AG04449 (cell line): ENCODE measurements around the gene PIWIL4.

ENCODE experiments used
- CTCF ChIA-PET: fragments of 350-600 bp; formaldehyde crosslinking; extraction: SDS; loops from one replicate; lab custom pipeline; 2021; ENCODE audit warnings: antibody characterized with exemption; lab: Yijun Ruan, JAX
- POLR2A ChIA-PET: fragments of 400-600, 350-600 bp; formaldehyde crosslinking; extraction: SDS; loops from one replicate; lab custom pipeline; 2020; ENCODE audit warnings: antibody characterized with exemption, inconsistent platforms; lab: Yijun Ruan, JAX
- DNase-seq: peaks from one replicate; pipeline ENCODE4 v3.0.0-alpha.2; 2010; ENCODE audit warnings: low read depth, low spot score
- H3K4me3 ChIP-seq: 2 replicates; pipeline ENCODE4 v1.5.1; 2011; ENCODE audit warnings: low read depth, mild to moderate bottlenecking, control low read depth, low read length
- CTCF ChIP-seq: IDR thresholded peaks from one replicate; pipeline ENCODE4 v1.5.1; 2011; ENCODE audit warnings: mild to moderate bottlenecking, moderate library complexity, low read length, control low read depth, inconsistent platforms; ENCODE audit not compliant: insufficient read depth; ENCODE audit errors: missing control alignments

PIWIL4 gene

GRCh38 chr11:94650756-94651155 lies 83.6 kb downstream of the PIWIL4 start:
- CTCF ChIA-PET = interaction anchor here (0.6 kb wide), 1 partner anchor 34 kb away, joined by 3 read pairs; no protein-coding TSS in a partner anchor
- TF ChIP-seq CTCF = no peak
- peak; percentile 63 for DNase-seq
- no peak overlapping the region for H3K4me3 ChIP-seq
- POLR2A ChIA-PET = interaction anchor here (1.0 kb wide), 1 partner anchor 144 kb away, joined by 3 read pairs; no protein-coding TSS in a partner anchor

- H3K4me3 ChIP-seq = no peak overlapping the region
- DNase-seq = no peak
- CTCF ChIA-PET = interaction anchor here (1.2 kb wide), 1 partner anchor 13 kb away, joined by 3 read pairs; no protein-coding TSS in a partner anchor
- POLR2A ChIA-PET = no interaction called here
- TF ChIP-seq CTCF = no peak
These were observed 85.6 kb downstream of the PIWIL4 start for GRCh38 chr11:94652735-94653284.

- no peak for DNase-seq
- TF ChIP-seq CTCF = no peak
- CTCF ChIA-PET = interaction anchor here (1.2 kb wide), 1 partner anchor 12 kb away, joined by 3 read pairs; no protein-coding TSS in a partner anchor
- H3K4me3 ChIP-seq = no peak overlapping the region
- POLR2A ChIA-PET = no interaction called here
These were observed 86.4 kb downstream of the PIWIL4 start for GRCh38 chr11:94653561-94653960.

DNA sequence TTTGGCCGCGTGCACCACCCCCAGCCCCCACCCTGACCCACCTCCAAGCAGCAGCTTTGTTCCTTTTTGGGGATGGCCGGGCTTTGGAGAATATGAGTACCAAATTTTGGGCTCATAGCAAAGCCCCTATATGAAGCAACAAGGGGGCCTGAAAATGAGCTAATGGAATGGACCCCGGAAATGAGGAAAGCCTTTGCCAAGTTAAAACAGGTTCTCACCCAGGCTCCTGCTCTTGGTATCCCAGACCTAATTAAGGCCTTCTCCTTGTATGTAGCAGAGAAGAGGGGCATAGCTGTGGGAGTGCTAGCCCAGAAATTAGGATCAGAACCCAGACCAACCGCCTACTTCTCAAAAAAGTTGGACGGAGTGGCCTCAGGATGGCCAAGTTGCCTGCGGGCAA lies 87.0 kb downstream of the PIWIL4 start:
- CTCF ChIA-PET = no interaction called here
- POLR2A ChIA-PET = no interaction called here
- H3K4me3 ChIP-seq = no peak overlapping the region
- TF ChIP-seq CTCF = no peak
- DNase-seq = no peak

DNA sequence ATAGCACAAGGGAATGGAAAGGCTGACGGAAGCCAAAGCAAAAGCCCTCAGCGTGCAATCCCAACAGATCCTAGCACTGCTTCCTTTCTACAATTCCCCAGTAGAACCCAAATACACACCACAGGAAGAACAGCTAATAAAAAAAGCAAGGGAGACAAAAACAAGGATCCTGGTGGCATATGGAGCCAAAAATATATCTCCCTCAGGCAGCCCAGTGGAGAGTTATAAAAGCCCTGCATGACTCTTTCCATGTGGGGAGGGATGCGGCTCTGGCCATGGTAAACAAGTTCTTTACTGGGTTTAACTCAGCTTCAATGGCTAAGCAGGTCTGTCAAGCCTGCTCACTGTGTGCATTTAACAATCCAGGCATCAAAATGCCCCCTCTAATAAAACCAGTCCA lies 88.1 kb downstream of the PIWIL4 start:
- no peak for TF ChIP-seq CTCF
- ChIA-PET POLR2A (no interaction called here), CTCF (interaction anchor here (1.0 to 1.6 kb wide), 4 partner anchors 17 to 243 kb away, joined by 3 to 6 read pairs (median 4); no protein-coding TSS in a partner anchor)
- no peak overlapping the region for H3K4me3 ChIP-seq
- no peak for DNase-seq

GRCh38 chr11:94655956-94656355 lies 88.8 kb downstream of the PIWIL4 start:
- TF ChIP-seq CTCF = no peak
- ChIA-PET POLR2A (no interaction called here), CTCF (interaction anchor here (1.0 to 1.6 kb wide), 5 partner anchors 16 to 246 kb away, joined by 3 to 6 read pairs (median 4); no protein-coding TSS in a partner anchor)
- no peak overlapping the region for H3K4me3 ChIP-seq
- no peak for DNase-seq
